HG03565 (cell line): ENCODE measurements around the gene LSAMP.

Experiments
- ATAC-seq: cut with Tn5 transposase; IDR thresholded peaks from one replicate; pipeline ENCODE4 v1.9.1; 2021; ENCODE audit warnings: mild to moderate bottlenecking, moderate library complexity; ENCODE audit not compliant: unreplicated experiment

Gene LSAMP

GRCh38 chr3:116034794-116035193 lies 410.5 kb downstream of the LSAMP start:
- no peak for ATAC-seq

- no peak for ATAC-seq
Measured at GRCh38 chr3:116034086-116034485, 411.2 kb downstream of the LSAMP start.

- ATAC-seq: no peak
Measured at GRCh38 chr3:116033516-116033915, 411.8 kb downstream of the LSAMP start.

- ATAC-seq: no peak
Measured at GRCh38 chr3:116032176-116032575, 413.1 kb downstream of the LSAMP start.

GRCh38 chr3:116030131-116030850 lies 415.0 kb downstream of the LSAMP start:
- ATAC-seq: no peak

- no peak for ATAC-seq
Measured at GRCh38 chr3:116029266-116029665, 416.0 kb downstream of the LSAMP start.

GRCh38 chr3:116028157-116028556 lies 417.1 kb downstream of the LSAMP start:
- ATAC-seq: no peak

- no peak for ATAC-seq
Measured at GRCh38 chr3:116020989-116021388, 424.3 kb downstream of the LSAMP start.

- ATAC-seq: peak; percentile 94
Measured at GRCh38 chr3:116020495-116020894, 424.8 kb downstream of the LSAMP start.

- ATAC-seq: no peak
Measured at GRCh38 chr3:116019254-116019763, 426.0 kb downstream of the LSAMP start.

GRCh38 chr3:116018646-116019045 lies 426.6 kb downstream of the LSAMP start:
- no peak for ATAC-seq

GRCh38 chr3:116015931-116016330 lies 429.4 kb downstream of the LSAMP start:
- ATAC-seq: no peak

GRCh38 chr3:116007000-116007399 lies 438.3 kb downstream of the LSAMP start:
- ATAC-seq: no peak

- ATAC-seq: no peak
Measured at GRCh38 chr3:116005404-116005803, 439.9 kb downstream of the LSAMP start.

GRCh38 chr3:116002235-116002634 lies 443.1 kb downstream of the LSAMP start:
- ATAC-seq: no peak

GRCh38 chr3:116001151-116001621 lies 444.1 kb downstream of the LSAMP start:
- no peak for ATAC-seq

GRCh38 chr3:116000311-116000710 lies 445.0 kb downstream of the LSAMP start:
- ATAC-seq: peak; percentile 88

- ATAC-seq: no peak
Measured at GRCh38 chr3:115999613-116000012, 445.7 kb downstream of the LSAMP start.

GRCh38 chr3:115999001-115999585 lies 446.2 kb downstream of the LSAMP start:
- ATAC-seq: no peak

GRCh38 chr3:115996420-115997108 lies 448.7 kb downstream of the LSAMP start:
- ATAC-seq: no peak

- no peak for ATAC-seq
Measured at GRCh38 chr3:115990669-115991068, 454.6 kb downstream of the LSAMP start.
